K562 (cell line): ENCODE data around the gene PPCDC. TPM values are rescaled to one million over a fixed set of nuclear protein-coding genes. Genes with fewer than 3 reads are reported as not detected.
A peak's percentile ranks its signal among the peaks of the same experiment; 100 is the strongest.

Experiments used
- polyA plus RNA-seq, 8 experiments: library from polyadenylated mRNA; depleted of rRNA in 4 of 8; stranded (reverse) in 5 of 8; unstranded in 3 of 8; fragments of >200 nt; fragmentation: Nextera tagmentation in 2 of 8; fragmentation: Illumina TruSeq in 1 of 8; extraction: Ambion mirVana in 2 of 8; extraction: Trizol in 1 of 8; gene quantifications; 2 replicates each; pipeline versions ENCODE4 v1.2.1 to v1.2.3, GENCODE V29; 2011 to 2014; ENCODE audit warnings: inconsistent platforms in 1 of 8, missing spikeins in 1 of 8
- total RNA-seq, 7 experiments: library from RNA; depleted of rRNA in 6 of 7; stranded (reverse); fragments of >200 nt in 6 of 7; fragmentation: Illumina TruSeq in 2 of 7; extraction: Trizol in 2 of 7; gene quantifications; 2 replicates each; pipeline versions ENCODE4 v1.2.1 to v1.2.3, GENCODE V29; 2011 to 2021; ENCODE audit warnings: low replicate concordance in 1 of 7
- TF ChIP-seq, protein P1 (sequence below): fragments of 450-650 bp; IDR thresholded peaks from 2 replicates; pipeline ENCODE4 v1.6.1; 2016; ENCODE audit warnings: mild to moderate bottlenecking, moderate library complexity

The PPCDC gene
- total and polyA plus RNA-seq, 9 of the 15 experiments (the other 6 are each of a cell fraction or from before 2014, with no cell fraction given) = 10.9 to 53.6 (median 16.7) TPM

DNA sequence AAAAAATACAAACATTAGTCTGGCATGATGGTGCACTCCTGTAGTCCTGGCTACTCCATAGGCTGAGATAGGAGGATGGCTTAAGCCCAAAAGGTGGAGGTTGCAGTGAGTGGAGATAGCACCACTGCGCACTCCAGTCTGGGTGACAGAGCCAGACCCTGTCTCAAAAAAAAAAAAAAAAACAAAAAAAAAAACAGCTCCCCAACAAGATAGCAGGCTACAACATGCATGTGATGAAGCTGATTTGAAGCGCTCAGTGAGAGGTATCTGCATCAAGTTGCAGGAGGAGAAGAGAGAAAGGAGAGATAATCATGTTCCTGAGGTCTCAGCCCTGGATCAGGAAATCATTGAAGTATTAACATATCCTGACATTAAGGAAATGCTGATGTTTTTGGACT, 608 bp upstream of the PPCDC start (continued):
- TF ChIP-seq, protein P1, sequence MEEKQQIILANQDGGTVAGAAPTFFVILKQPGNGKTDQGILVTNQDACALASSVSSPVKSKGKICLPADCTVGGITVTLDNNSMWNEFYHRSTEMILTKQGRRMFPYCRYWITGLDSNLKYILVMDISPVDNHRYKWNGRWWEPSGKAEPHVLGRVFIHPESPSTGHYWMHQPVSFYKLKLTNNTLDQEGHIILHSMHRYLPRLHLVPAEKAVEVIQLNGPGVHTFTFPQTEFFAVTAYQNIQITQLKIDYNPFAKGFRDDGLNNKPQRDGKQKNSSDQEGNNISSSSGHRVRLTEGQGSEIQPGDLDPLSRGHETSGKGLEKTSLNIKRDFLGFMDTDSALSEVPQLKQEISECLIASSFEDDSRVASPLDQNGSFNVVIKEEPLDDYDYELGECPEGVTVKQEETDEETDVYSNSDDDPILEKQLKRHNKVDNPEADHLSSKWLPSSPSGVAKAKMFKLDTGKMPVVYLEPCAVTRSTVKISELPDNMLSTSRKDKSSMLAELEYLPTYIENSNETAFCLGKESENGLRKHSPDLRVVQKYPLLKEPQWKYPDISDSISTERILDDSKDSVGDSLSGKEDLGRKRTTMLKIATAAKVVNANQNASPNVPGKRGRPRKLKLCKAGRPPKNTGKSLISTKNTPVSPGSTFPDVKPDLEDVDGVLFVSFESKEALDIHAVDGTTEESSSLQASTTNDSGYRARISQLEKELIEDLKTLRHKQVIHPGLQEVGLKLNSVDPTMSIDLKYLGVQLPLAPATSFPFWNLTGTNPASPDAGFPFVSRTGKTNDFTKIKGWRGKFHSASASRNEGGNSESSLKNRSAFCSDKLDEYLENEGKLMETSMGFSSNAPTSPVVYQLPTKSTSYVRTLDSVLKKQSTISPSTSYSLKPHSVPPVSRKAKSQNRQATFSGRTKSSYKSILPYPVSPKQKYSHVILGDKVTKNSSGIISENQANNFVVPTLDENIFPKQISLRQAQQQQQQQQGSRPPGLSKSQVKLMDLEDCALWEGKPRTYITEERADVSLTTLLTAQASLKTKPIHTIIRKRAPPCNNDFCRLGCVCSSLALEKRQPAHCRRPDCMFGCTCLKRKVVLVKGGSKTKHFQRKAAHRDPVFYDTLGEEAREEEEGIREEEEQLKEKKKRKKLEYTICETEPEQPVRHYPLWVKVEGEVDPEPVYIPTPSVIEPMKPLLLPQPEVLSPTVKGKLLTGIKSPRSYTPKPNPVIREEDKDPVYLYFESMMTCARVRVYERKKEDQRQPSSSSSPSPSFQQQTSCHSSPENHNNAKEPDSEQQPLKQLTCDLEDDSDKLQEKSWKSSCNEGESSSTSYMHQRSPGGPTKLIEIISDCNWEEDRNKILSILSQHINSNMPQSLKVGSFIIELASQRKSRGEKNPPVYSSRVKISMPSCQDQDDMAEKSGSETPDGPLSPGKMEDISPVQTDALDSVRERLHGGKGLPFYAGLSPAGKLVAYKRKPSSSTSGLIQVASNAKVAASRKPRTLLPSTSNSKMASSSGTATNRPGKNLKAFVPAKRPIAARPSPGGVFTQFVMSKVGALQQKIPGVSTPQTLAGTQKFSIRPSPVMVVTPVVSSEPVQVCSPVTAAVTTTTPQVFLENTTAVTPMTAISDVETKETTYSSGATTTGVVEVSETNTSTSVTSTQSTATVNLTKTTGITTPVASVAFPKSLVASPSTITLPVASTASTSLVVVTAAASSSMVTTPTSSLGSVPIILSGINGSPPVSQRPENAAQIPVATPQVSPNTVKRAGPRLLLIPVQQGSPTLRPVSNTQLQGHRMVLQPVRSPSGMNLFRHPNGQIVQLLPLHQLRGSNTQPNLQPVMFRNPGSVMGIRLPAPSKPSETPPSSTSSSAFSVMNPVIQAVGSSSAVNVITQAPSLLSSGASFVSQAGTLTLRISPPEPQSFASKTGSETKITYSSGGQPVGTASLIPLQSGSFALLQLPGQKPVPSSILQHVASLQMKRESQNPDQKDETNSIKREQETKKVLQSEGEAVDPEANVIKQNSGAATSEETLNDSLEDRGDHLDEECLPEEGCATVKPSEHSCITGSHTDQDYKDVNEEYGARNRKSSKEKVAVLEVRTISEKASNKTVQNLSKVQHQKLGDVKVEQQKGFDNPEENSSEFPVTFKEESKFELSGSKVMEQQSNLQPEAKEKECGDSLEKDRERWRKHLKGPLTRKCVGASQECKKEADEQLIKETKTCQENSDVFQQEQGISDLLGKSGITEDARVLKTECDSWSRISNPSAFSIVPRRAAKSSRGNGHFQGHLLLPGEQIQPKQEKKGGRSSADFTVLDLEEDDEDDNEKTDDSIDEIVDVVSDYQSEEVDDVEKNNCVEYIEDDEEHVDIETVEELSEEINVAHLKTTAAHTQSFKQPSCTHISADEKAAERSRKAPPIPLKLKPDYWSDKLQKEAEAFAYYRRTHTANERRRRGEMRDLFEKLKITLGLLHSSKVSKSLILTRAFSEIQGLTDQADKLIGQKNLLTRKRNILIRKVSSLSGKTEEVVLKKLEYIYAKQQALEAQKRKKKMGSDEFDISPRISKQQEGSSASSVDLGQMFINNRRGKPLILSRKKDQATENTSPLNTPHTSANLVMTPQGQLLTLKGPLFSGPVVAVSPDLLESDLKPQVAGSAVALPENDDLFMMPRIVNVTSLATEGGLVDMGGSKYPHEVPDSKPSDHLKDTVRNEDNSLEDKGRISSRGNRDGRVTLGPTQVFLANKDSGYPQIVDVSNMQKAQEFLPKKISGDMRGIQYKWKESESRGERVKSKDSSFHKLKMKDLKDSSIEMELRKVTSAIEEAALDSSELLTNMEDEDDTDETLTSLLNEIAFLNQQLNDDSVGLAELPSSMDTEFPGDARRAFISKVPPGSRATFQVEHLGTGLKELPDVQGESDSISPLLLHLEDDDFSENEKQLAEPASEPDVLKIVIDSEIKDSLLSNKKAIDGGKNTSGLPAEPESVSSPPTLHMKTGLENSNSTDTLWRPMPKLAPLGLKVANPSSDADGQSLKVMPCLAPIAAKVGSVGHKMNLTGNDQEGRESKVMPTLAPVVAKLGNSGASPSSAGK = peak; percentile 58
